GM19099 (cell line): ENCODE data around the gene MRPL41.

Experiments
- POLR2A ChIP-seq: IDR thresholded peaks from 3 replicates; pipeline ENCODE4 v1.6.1; 2011; ENCODE audit warnings: low read depth; ENCODE audit not compliant: insufficient read length; ENCODE audit errors: extremely low read depth

The MRPL41 gene

DNA sequence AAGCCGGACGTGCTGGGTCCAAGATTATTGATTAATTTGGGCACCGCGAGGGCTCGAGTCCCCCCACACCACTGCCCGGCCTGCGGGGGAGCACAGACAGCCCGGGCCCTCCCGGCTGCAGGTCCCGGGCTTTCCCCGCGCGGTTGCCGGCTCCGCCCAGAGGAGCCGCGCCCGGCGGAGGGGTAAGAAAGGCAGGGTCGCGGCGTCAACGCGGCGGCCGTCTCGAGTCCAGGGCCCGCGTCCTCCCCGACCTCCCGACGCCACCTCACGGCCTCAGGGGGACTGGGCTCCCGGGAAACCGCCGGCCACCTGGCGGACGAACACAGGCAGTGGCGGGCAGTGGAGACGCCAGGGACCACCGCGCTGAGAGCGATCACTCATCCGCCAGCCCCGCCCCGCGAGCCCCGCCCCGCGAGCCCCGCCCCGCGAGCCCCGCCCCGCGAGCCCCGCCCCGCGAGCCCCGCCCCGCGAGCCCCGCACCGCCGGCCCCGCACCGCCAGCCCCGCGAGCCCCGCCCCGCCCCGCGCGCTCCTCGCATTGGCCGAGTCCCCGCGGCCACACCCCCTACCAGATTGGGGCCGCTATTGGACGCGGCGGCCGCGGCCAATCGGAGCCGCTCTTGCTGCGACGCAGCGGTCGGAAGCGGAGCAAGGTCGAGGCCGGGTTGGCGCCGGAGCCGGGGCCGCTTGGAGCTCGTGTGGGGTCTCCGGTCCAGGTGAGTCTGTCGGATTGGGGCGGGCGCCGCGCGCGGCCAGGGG is at the start of gene MRPL41:
TSS of gene MRPL41 (plus strand) at position 616 of the 758 bp plus-strand sequence. CDS start 203 bp downstream, outside the sequence.
- TF ChIP-seq POLR2A = peak; percentile 87

DNA sequence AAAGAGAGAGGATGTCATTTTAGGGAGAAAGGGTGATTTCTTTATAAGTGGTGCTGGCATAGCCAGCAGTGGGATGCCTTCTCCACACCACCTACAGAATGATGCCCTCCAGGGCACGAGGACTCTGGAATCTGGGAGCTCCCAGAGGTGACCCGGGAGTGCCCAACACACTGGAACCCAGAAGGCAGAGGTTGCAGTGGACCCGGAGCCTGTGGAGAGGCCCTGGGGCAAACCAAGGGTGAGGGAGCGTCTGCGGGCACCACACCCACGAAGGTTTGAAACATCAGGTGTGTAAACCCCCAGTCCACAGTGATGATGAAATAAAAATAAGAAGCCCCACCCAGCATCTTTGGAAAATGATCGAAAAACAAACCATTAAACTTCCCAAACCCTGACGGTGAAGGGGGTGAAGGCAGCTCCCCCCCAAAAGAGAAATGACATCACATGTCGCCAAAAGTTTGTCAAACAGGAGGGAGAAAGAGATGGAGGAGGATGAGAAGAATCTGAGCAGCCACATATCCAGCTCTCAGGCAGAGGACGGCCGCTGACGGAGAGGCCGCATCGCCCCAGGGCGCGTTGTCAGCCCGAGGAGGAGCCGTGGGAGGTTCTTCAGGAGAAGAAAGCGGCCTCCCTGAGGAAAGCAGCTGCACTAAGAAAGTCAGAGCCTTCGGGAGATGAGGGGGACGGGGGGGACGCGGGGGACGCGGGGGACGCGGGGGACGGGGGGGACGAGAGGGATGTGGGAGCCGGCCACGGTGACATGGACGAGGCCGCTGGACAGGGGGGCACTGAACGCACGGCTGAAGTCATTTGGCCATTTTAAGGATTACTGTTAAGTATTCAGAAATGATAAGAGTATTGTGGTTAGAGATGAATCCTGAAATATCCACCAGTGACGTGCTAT is 49.4 kb upstream of the MRPL41 start:
- no peak for TF ChIP-seq POLR2A

GRCh38 chr9:137504432-137504777 is 47.3 kb upstream of the MRPL41 start:
- TF ChIP-seq POLR2A = no peak

DNA sequence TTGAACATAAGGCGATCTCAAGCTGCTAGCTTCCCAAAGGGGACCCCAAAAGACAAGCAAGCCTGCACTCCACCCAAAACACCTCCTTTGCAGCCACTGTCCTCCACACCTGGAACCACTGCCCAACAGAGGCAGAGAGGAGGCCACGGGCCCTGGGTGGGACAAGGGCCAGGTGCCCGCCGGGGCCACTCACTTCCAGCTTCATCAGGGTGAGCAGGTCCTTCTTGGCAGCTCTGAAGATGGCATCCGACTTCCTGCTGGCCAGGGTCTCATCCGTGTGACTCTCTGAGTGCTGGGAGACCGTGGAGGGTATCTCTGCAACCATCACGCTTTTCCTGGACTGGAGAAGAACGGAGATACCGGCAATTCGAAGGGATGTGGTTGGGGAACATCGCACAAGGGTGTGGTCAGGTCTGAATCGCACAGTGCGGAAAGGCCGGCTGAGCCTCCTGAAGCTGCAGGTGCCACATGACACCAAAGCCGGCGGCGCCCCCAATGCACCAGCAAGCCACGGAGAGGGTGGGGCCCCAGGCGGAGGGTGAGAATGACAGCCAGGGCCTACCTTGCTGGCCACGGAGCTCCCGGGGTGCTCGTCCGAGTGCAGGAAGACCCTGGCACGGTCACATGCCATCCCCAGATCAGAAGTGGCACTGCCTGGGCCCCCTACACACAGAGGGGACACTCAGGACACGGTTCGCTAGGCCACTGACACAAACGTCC is 46.1 kb upstream of the MRPL41 start:
- TF ChIP-seq POLR2A = no peak

- no peak for TF ChIP-seq POLR2A
Measured at GRCh38 chr9:137506274-137506673, 45.4 kb upstream of the MRPL41 start.

DNA sequence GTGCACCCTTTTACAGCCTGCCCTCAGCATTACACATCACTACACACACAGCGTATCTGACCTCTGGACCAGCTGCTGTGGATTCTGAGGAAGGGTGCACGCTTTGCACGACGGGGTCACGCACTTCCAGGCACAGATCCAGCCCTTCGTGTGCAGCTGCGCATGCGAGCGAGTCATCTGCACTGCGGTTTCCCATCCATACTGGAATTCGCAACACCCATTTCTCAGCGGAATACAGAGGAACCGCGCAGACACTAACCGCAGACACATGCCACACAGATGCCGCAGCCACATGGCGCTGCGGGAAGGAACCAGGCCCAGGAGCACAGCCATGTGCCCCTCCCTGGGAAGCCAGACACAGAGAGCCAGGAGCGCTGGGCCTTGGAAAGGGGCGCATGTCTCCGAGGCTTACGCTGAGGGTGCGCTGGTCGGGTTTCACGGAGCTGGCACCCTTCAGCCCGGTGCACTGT is 44.9 kb upstream of the MRPL41 start:
- no peak for TF ChIP-seq POLR2A

DNA sequence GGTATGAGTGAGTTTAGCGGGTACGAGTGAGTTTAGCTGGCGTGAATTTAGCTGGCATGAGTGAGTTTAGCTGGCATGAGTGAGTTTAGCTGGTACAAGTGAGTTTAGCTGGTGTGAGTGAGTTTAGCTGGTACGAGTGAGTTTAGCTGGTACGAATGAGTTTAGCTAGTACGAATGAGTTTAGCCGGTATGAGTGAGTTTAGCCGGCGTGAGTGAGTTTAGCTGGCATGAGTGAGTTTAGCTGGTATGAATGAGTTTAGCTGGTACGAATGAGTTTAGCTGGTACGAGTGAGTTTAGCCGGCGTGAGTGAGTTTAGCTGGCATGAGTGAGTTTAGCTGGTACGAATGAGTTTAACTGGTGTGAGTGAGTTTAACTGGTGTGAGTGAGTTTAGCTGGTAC is 42.5 kb upstream of the MRPL41 start:
- TF ChIP-seq POLR2A = no peak

DNA sequence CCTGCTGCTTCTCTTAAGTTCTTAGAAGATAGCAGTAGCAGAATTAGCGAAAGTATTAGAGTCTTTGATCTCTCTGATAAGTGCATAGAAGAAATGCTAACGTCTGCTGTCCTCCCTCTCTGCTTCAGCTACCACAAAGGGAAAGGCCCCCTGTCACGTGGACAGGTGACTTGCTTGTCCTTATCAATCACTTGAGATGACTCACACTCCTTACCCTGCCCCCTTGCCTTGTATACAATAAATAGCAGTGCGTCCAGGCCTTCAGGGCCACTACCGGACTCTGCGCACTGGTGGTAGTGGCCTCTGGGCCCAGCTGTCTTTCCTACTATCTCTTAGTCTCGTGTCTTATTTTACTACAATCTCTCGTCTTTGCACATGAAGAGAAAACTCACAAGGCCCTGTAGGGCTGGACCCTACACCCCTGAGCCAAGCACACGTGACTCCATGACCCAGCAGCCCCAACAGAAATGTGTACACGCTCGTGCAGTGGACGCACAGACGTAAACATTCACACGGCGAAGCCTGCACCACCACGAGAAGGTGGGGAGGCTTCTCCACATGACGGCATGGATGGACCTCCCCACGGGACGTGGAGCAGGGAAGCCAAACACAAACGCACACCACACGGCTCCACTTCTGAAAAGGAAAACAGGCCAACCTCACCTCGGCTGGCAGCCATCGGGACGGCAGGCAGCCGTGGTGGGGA is 39.8 kb upstream of the MRPL41 start:
- no peak for TF ChIP-seq POLR2A

DNA sequence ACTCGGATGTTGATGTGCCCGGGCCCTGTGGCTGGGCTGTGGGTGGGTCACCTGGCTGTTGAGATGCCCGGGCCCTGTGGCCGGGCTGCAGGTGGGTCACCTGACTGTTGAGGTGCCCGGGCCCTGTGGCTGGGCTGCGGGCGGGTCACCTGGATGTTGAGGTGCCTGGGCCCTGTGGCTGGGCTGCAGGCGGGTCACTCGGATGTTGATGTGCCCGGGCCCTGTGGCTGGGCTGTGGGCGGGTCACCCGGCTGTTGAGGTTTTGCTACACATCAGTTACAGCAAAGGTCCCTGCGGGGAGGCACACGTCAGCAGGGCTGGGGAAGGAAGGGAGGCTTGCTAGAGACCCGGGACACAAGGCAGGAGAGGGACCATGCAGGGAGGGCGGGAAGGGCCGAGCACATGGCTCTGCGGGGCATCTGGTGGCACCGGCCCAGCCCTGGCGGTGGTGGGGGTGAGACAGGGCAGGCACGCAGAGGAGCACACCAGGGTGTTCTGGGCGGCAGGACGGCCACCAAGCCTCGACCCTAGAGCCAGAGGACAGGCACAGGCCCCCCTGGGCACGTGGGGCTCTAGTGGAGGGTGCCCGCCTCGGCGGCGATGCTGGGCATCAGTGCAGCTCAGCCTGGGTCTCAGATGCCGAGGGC is 36.9 kb upstream of the MRPL41 start:
- TF ChIP-seq POLR2A = no peak

GRCh38 chr9:137515338-137515724 is 36.3 kb upstream of the MRPL41 start:
- TF ChIP-seq POLR2A = no peak

GRCh38 chr9:137516144-137516917 is 35.3 kb upstream of the MRPL41 start:
- TF ChIP-seq POLR2A = no peak

- no peak for TF ChIP-seq POLR2A
Measured at GRCh38 chr9:137519553-137519952, 32.1 kb upstream of the MRPL41 start.

DNA sequence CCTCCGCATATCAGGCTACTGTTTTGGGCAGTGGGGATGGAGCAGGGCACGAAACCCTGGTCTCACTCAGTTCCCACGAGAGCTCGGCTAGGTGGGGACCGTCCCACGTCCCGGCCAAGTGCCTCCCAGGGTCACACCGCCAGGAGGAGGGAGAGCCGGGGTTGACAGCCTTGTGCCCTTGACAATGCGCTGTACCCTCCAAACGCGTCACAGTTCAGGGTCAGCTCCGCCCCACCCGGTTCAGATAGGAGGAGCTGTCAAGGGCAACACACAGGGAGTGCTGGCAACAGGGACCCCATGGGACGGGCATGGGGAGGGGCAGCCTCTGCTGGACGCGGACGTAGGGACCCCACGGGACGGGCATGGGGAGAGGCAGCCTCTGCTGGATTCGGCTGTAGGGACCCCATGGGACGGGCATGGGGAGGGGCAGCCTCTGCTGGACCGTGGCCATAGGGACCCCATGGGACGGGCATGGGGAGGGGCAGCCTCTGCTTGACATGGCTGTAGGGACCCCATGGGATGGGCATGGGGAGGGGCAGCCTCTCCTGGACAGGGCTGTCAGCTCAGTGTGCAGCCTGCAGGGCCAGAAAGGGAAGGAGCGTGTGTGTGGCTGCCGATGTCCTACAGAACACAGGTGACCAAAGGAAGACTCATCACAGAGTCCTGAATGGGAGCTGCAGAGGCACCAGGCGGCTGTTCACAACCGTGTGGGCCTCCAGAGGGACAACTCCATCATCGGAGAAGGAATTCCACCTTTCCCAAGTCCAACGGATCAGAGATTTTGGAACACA is 30.9 kb upstream of the MRPL41 start:
- TF ChIP-seq POLR2A = no peak
